Left renal cortex interstitium (tissue), 4 donors: ENCODE results near the gene FAM124A. TPM values are rescaled to one million over a fixed set of nuclear protein-coding genes. Genes with fewer than 3 reads are reported as not detected.
"Not testable (repeated sequence)": the region's sequence is repeated elsewhere in the genome, so short reads cannot be mapped to it uniquely, and the experiment has no call there.

Source experiments
- DNase-seq, 4 donors: peaks; one replicate each; pipeline ENCODE4 v3.0.0-alpha.2; 2013; ENCODE audit warnings: low read depth in 4 of 4, low spot score in 2 of 4, missing footprints in 1 of 4
- polyA plus RNA-seq, 4 donors: library from polyadenylated mRNA; unstranded; fragments of 120-200 nt; gene quantifications; one replicate each; pipeline ENCODE4 v1.2.1, GENCODE V29; 2013; ENCODE audit not compliant: insufficient read length in 4 of 4

The FAM124A gene
- polyA plus RNA-seq, 4 donors = 4.2 to 5.3 (median 4.6) TPM

DNA sequence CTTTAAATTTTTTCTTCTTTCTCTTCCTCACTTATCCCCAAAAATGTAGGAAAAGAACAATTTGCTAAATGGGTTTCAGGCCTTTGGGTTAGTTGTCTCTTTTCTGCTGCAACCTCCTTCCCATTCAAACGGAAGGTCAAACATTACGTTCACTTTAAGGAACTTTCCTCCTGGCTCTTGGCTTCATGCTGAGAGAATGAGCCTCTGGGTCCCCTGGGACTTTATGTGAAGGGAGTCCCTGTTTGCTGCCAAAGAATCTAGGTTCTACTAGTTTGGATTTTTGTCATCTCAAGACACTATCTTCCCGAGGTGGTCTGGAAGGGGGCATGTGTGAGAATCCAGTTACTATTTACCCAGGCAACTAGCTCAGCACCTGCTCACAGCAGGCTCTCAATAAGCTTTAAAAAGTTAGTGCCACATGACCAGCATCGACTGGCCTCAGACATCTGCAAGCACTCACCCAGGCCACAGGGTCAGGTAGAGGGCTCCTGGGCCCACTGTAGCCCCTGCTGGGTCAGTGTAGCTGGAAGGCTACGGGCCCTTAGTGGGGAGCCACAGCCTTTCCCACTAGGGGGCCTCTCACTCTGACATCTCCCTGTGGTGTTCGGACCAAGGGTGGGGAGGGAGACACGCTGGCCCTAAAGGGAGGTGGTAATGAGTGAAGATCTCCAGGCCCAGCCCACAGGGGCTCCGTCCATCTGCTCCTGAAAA, 40.5 kb downstream of the FAM124A start:
- no peak for DNase-seq

- DNase-seq = no peak
These were observed 44.4 kb downstream of the FAM124A start for GRCh38 chr13:51266642-51267041.

DNA sequence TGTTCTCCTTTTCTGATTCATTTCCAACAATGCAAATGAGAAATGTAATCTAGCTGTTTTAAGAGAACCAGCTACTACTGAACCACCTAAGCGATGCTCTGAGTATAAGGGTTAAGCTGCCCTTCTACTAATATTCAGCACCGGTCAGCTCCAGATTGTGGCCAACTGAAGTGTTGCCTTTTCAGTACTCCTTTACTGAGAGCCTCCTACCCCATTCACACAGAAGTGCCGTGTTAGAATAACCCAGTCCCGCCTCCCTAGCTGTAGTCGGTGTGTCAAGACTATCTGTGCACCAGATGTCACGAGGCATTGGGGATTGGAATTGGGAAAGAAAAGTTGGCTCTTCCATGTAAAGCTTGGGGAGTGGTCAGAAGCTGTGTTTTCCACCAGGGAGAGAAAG, 45.4 kb downstream of the FAM124A start:
- DNase-seq = no peak

DNA sequence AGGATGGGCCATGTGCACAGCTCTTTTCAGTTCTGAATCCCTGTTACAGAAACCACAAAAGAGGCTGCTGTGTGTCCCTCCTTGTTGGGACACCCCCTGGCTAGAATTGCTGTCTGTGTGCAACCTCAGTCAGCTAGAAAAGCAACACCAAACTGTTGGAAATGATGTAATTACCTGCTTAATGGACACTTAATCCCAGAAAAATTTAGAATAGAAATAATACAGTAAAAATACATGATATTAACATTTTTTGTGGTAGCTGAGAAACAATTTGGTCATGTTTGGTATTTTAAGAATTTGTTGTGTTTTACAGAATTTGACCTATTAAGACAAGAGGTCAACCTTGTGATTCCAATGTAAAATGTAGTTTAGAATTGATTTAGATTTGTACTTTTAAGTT, 46.8 kb downstream of the FAM124A start:
- no peak for DNase-seq

DNA sequence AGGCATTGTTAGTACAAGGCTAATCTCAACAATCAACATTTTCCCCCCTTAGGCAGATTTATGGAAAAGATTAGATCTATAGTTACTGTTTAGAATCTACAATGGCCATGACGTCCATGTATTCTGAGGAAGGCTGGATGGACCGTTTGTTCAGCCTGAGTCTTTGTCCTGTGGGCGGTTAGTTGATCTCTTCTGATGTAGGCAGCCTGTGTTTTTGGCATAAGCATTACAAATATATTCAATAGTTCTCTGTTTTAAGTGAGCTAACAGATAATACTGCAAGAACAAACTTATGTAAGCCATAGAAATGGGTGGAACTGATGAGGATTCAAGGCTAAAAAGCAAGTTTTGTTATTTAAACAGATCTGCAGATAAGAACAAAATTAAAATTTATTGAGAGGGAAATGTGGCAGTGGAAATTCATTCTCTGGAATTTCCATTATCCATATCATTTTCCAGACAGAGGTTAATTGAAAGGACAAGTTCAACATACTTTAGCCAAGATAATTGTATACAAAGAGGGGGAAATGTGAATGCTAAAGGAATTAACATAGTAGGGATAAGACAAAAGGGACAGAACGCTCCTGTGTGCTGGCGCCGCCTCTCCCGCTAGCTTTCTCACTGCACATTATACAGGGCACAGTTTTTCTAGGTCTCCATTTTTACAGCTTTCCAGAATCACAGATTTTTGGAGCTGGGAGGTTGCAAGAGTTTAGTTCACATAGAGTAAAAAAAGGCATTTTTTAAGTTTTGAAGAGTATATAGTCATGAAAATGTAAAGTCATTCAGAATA, 48.6 kb downstream of the FAM124A start:
- no peak for DNase-seq

DNA sequence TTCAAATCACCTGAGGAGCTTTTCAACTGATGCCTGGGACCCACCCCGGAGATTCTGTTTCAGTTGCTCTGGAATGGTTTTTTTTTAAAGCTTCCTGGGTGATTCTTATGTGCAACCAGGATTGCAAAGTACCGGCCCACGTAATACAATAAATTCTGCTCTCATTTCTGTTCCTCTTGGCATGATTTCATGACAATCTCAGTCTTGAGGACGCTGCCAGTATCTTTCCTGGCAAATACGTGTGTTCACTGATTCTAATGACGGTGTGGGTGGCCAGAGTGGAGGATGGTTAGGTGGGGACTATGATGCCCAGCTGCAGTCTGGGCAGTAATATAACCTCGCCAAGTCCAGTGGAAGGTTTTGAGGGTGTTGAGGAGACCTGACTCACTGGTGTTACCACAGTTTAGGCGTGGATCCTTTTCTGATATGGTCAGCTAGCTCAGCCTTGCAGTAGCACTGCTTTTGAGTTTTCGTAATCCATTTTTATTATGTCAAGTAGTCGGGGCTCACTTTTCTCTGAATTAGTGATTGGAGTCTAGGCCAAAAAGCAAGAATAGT, 49.4 kb downstream of the FAM124A start:
- DNase-seq = no peak

- no peak for DNase-seq
These were observed 52.9 kb downstream of the FAM124A start for GRCh38 chr13:51275101-51275500.

DNA sequence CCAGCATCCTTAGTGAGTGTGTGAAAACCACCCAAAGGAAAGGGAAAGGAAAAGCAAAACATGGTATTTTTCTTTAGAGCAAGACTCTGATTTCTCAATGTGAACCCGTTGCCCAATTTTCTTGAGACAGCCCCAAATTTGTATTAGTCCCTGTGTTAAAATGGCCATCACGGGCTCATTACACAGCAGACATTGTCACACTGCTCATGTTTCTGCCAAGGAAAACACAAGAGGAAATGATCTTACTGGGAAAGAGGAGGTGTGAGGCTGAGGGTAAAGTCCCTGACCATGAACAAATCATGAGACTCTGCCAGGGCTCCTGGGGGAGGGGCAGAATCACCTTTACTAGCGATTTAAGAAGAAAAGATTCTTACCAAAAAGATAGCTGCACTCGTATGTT, 54.4 kb downstream of the FAM124A start:
- no peak for DNase-seq

- DNase-seq = no peak
These were observed 55.7 kb downstream of the FAM124A start for GRCh38 chr13:51277928-51278327.

DNA sequence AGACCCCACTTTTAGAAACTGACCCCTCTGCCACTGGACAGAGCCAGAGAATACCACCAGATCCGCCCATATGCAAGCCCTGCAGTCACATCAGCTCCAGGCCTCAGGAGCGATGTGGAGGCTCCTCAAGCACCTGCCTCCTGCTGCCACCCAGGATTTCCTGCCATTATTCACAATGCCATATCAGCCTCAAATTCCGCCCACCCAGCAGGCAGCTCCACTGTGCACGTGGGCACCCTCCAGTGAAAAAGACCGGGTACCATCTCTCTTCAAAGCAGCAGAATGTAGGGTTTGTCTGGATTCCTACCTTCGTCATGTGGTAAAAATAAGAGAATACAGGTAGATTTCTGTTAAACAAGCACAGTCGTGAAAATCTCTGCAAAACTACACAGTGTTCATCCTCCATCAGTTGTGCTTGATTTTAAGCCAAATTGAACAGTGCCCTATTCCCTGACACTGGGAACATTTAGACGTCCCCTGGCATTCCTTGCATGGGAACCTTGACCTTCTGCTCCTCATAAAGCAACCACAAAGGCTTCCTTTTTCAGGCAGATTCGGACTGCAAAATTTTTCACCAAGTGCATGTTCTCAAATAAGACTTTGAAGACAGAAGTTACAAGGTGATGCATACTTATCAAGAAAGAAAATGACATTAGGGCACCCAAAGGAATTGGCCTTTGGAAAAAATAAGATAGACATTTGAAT, 56.4 kb downstream of the FAM124A start:
- no peak for DNase-seq

DNA sequence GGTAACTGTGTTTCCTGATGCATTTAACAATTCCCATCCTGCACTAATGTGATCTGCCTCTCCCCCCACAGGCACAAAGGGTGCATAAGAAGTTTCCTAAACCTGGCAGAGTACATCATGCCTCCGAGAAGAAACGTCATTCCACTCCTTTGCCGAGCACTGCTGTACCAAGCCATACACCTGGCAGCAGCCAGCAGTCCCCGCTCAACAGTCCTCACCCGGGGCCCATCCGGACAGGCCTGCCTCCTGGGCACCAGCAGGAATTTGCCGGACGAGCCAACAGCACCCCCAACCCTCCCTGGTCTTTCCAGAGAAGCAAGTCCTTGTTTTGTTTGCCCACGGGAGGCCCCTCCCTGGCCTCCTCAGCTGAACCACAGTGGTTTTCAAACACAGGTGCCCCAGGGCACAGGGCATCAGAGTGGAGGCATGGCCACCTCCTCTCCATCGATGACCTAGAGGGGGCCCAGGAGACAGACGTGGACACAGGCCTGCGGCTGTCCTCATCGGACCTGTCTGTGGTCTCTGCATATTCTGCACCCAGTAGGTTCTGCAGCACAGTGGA, 58.3 kb downstream of the FAM124A start:
- DNase-seq = no peak

GRCh38 chr13:51282322-51282721, 60.1 kb downstream of the FAM124A start:
- DNase-seq = no peak

- DNase-seq = not testable (repeated sequence)
These were observed 60.7 kb downstream of the FAM124A start for GRCh38 chr13:51282923-51283322.

GRCh38 chr13:51283371-51283770, 61.2 kb downstream of the FAM124A start:
- DNase-seq = no peak

- DNase-seq = no peak
These were observed 62.1 kb downstream of the FAM124A start for GRCh38 chr13:51284339-51284738.

GRCh38 chr13:51286135-51287002, 64.2 kb downstream of the FAM124A start:
- peak; percentile 31 to 62 (median 46) for DNase-seq

DNA sequence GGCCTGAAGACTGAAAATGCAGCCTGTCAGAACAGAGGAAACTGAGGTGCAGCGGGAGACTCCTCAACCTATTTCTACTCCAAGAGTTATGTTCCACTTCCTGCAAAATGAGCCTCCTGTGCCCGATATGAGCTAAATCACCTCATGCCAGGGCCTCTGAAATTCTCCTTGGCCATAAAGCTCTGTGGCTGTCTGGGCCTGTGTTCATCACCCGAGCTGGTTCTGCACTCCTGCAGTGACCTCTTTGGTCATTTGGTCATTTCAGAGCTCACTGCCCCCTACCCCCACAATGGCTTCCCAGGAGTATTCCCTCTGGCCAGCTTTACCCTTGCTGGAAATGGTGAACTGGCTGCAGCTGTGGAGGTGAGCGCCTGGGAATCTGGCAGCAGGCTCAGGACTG, 65.6 kb downstream of the FAM124A start:
- DNase-seq = no peak

DNA sequence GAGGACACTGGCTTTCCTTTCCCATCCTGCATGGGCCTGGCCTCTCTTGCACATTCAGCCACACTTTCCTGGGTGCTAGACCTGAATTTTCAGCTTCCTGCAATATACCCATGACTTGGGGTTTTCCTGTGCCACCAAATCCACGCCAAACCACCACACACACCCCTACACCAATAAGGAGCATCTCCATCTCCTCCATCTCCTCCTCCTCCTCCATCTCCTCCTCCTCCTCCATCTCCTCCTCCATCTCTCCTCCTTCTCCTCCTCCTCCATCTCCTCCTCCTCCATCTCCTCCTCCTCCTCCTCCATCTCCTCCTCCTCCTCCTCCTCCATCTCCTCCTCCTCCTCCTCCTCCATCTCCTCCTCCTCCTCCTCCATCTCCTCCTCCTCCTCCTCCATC, 66.1 kb downstream of the FAM124A start:
- not testable (repeated sequence) for DNase-seq

- DNase-seq = no peak
These were observed 69.1 kb downstream of the FAM124A start for GRCh38 chr13:51291341-51291740.

- DNase-seq = no peak
These were observed 69.9 kb downstream of the FAM124A start for GRCh38 chr13:51292000-51292565.
